Thymus (tissue), 11 donors: ENCODE data around the gene MED13L. TPM values are rescaled to one million over a fixed set of nuclear protein-coding genes. Genes with fewer than 3 reads are reported as not detected.
A peak's percentile ranks its signal among the peaks of the same experiment; 100 is the strongest.

Experiments used
- DNase-seq, 9 donors: peaks; one replicate each; pipeline ENCODE4 v3.0.0-alpha.2; 2013; ENCODE audit warnings: low spot score in 9 of 9, low read depth in 6 of 9, missing footprints in 1 of 9
- H3K27ac ChIP-seq, 2 donors: one replicate each; pipeline ENCODE4 v1.5.1; 2013; ENCODE audit warnings: control low read depth in 1 of 2, low read depth in 1 of 2, low read length in 1 of 2, mild to moderate bottlenecking in 1 of 2, moderate library complexity in 1 of 2
- H3K27me3 ChIP-seq, 2 donors: one replicate each; pipeline ENCODE4 v1.5.1; 2013; ENCODE audit warnings: low read length in 1 of 2; ENCODE audit not compliant: control insufficient read depth in 2 of 2, insufficient read depth in 1 of 2
- H3K36me3 ChIP-seq, 2 donors: one replicate each; pipeline ENCODE4 v1.5.1; 2013; ENCODE audit warnings: low read length in 1 of 2, mild to moderate bottlenecking in 1 of 2, moderate library complexity in 1 of 2; ENCODE audit not compliant: control insufficient read depth in 2 of 2, insufficient read depth in 2 of 2
- H3K4me1 ChIP-seq, 2 donors: one replicate each; pipeline ENCODE4 v1.5.1; 2013; ENCODE audit warnings: low read length in 2 of 2; ENCODE audit not compliant: control insufficient read depth in 2 of 2, insufficient read depth in 2 of 2
- H3K4me3 ChIP-seq, 2 donors: one replicate each; pipeline ENCODE4 v1.5.1; 2013; ENCODE audit warnings: low read length in 2 of 2, control low read depth in 1 of 2, mild to moderate bottlenecking in 1 of 2
- H3K9me3 ChIP-seq, 2 donors: one replicate each; pipeline ENCODE4 v1.5.1; 2013; ENCODE audit warnings: low read length in 1 of 2, mild to moderate bottlenecking in 1 of 2; ENCODE audit not compliant: control insufficient read depth in 2 of 2, insufficient read depth in 1 of 2
- WGBS: extraction: QIAGEN DNeasy Blood & Tissue Kit; methylation state at CpG from one replicate; pipeline ENCODE4 v1.1.7; 2013; 5-methylcytosine and 5-hydroxymethylcytosine counted together
- polyA plus RNA-seq: library from polyadenylated mRNA; stranded (reverse); fragments of 200-250 nt; gene quantifications from one replicate; pipeline ENCODE4 v1.2.3, GENCODE V29; 2013
- total RNA-seq: library from RNA; stranded (reverse); fragments of 120-200 nt; gene quantifications from one replicate; pipeline ENCODE4 v1.2.4, GENCODE V29; 2013
- donor health status: healthy.

The MED13L gene
- total and polyA plus RNA-seq, 2 donors, result 34.0 to 141 TPM

DNA sequence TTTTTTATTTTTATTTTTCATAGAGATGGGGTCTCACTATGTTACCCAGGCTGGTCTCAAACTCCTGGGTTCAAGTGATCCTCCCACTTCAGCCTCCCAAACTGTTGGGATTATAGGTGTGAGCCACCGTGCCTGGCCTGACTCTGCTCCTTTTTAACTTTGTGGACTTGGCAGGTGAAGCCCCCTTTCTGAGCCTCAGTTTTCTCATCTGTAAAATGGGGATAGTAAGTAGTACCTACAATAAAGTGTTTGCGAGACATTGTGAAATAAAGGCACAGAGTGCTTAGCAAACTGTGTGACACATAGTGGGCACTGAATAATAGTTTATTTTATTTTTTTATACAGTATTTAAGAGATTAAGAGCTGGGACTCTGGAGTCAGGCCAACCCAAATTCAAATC lies 21.1 kb upstream of the MED13L start:
- no peak overlapping the region for H3K4me3 ChIP-seq
- no peaks in the 10 kb centered on the region for H3K27me3 ChIP-seq
- WGBS, result 97% methylated on average over 2 of the region's 2 CpGs
- H3K9me3 ChIP-seq, result no peaks in the 10 kb centered on the region
- DNase-seq, result no peak
- peaks cover 0 to 16% of the 10 kb centered on the region in 2 donors for H3K4me1 ChIP-seq
- H3K36me3 ChIP-seq, result no peaks in the 10 kb centered on the region
- H3K27ac ChIP-seq, result no peak overlapping the region

DNA sequence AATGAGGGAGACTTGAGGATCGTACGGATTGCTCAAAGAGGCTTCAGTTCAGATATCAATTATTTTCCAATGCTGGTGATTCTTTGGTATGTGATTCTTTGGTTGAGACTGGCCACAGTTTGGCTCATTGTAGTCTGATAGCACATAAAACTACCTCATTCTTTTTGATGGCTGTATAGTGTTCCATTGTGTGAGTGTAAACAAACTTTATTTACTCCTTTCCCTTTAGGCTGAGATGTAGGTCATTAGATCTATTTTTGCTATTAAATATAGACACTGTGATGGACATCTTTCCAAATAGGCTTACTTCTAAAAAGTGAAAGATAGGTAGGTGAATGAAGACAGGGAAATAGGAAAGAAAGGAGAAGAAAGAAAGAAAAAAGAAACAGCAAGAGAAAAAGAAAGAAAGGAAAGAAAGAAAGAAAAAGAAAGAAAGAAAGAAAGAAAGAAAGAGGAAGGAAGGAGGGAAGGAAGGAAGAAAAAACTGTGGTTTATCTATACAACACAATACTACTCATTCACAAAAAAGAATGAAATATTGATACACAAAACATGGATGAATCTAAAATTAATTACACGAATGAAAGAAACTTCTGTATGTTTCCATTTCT lies 19.8 kb upstream of the MED13L start:
- Histone ChIP-seq H3K27ac (no peak overlapping the region), H3K36me3 (no peaks in the 10 kb centered on the region), H3K9me3 (no peaks in the 10 kb centered on the region), H3K4me3 (no peak overlapping the region), H3K27me3 (no peaks in the 10 kb centered on the region), H3K4me1 (peaks cover 0 to 24% of the 10 kb centered on the region in 2 donors)
- no peak for DNase-seq
- WGBS, result 99% methylated on average over 3 of the region's 3 CpGs

DNA sequence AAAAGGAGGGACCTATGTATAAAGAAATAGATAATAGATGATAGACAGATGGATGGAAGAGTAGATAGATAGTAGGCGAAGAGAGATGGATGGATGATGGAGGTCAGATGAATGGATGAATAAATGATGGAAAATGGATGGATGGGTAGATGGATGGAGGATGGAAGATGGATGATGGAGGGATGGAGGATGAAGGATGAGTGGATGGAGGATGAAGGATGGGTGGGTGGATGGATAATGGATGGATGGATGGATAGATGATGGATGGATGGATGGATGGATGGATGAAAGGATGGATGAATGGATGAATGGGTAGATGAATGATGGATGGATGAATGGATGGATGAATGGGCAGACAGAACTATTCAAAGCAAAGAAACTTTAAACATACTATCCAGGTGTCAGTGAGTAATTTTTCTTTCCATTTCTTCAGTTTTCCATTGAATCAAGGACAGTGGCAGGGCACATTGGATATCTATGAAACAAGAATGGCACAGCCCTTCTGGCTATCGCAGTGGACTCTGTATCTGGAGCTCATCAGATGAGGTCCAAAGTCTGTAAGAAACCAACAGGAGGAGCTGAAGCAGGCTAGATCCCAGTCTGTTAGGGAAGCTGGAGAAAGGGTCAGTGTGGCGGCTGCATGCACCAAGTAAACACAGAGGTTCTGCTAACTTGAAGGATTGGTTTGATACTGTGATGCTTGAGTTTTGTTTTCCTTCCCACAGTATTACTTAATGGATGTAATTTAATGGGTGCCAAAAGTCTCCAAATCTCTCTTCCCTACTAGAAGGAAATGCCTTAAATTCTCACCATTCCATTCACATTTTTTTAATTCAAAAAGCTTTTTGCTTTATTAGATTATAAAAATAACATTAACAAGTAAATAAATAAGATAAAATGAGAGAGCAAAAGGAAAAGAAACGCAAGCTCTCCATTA lies 18.1 kb upstream of the MED13L start:
- no peak overlapping the region for H3K4me3 ChIP-seq
- H3K9me3 ChIP-seq, result no peaks in the 10 kb centered on the region
- no peak for DNase-seq
- no peak overlapping the region for H3K27ac ChIP-seq
- peaks cover 0 to 28% of the 10 kb centered on the region in 2 donors for H3K4me1 ChIP-seq
- H3K36me3 ChIP-seq, result no peaks in the 10 kb centered on the region
- no peaks in the 10 kb centered on the region for H3K27me3 ChIP-seq
- 97% methylated on average over 4 of the region's 4 CpGs for WGBS

DNA sequence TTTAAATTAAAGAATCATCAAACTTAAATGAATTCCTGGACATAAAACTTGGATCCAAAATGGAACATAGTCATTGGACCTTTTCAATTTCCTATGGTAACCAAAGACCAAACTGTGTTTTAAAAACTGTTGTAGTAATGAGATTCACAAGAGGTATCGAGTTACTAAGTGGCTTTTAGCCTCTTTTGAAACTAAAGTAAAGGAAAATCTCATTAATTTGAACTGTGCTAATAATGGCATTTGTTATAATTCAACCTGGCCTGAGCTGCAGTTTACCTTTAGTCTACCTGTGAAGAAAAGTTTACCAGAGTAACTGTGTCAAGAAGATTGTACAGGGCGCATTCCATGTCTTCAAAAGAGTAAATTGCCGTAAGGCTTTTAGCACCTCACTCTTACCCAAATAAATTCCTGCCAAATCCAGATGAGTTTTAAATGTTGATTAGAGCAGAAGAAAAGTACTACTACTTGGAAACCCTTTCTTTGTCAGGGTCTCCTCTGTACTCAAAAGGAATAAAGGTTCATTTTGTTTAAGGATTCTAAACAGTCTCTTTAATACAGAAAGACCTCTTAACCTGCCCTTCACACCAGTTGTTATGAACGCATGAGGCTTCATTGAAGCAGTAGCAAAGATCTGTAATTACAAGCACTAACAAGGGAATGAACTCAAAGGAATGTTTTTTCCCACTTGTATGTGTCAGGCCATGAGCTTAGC lies 17.1 kb upstream of the MED13L start:
- Histone ChIP-seq H3K27me3 (no peaks in the 10 kb centered on the region), H3K4me1 (peaks cover 0 to 26% of the 10 kb centered on the region in 2 donors), H3K4me3 (no peak overlapping the region), H3K9me3 (no peaks in the 10 kb centered on the region), H3K36me3 (no peaks in the 10 kb centered on the region), H3K27ac (peak overlapping the region in 1 of 2 donors; percentile 18)
- no peak for DNase-seq
- WGBS, result 94% methylated on average over 4 of the region's 4 CpGs

DNA sequence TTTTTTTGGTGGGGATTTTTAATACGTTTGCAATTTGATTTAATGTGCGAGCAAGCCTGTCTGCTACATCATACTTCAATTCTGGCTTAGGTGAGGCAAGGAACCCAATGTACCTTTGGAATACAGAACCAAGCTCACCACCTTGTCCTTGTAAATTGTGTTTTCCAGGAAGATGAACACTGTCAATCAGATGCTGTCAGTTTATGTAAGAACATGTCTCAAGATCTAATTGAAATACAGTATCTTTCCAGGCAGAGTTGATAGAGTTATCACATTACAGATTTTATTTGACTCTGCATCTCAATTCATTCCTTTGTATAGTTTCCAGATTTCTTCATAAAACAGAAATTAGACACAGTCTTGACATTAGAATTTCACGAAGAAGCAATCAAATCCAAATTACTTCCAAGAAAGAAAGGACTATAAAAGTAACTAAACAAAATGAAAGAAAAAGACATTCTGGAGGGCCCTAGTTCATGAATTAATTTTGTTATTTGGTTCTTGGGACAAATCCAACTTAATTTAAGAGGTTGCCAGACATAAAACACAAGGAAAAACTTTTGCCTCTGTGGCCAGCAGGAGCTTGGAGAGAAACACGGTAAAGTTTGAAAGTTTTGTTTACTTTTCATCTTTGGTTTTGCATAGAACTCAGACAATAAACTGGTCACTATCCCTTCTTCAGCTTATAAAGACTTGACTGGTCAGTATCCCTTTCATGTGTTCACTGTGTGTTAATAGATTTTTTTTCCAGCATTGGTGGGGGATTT lies 16.4 kb upstream of the MED13L start:
- Histone ChIP-seq H3K27me3 (no peaks in the 10 kb centered on the region), H3K9me3 (no peaks in the 10 kb centered on the region), H3K36me3 (no peaks in the 10 kb centered on the region), H3K4me3 (no peak overlapping the region), H3K27ac (peak overlapping the region in 1 of 2 donors; percentile 4), H3K4me1 (peaks cover 0 to 18% of the 10 kb centered on the region in 2 donors)
- 93% methylated on average over 4 of the region's 4 CpGs for WGBS
- DNase-seq, result no peak

DNA sequence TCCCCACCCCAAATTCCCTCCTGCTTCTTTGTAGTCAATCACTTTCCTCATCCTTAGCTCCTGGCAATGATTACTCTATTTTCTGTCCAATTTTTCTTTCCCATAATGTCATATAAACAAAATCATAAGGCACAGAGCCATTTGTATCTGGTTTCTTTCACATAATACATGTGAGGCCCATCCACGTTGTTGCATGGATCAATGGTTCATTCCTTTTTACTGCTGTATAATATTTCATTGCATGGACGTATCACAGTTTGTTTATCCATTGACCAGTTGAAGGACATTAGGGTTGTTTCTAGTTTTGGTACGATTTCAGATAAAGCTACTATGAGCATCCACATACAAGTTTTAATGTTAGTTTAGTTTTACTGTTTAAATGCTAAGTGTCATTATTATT lies 13.7 kb upstream of the MED13L start:
- Histone ChIP-seq H3K27ac (no peak overlapping the region), H3K4me1 (peaks cover 0 to 19% of the 10 kb centered on the region in 2 donors), H3K4me3 (no peak overlapping the region), H3K36me3 (no peaks in the 10 kb centered on the region), H3K9me3 (peaks cover 0 to 2% of the 10 kb centered on the region in 2 donors), H3K27me3 (no peaks in the 10 kb centered on the region)
- WGBS, result 96% methylated on average over 3 of the region's 3 CpGs
- DNase-seq, result no peak

DNA sequence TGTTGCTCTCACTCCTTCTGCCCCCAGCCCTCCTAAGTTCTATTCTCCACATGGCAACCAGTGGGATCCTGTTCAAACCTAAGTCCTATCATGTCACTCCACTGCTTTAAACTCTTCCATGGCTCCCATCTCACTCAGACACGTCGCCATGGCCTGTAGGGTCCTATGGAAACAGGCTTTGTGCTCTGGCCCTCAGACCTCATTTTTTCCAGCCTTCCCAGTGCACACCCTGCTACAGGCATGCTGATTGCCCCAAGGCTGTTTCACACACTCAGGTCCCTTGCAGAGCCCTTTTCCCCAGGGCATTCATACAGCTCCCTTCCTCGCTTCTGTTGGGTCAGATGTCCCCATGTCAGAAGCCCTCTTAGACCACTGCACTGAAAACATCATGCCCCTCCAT lies 11.2 kb upstream of the MED13L start:
- DNase-seq, result no peak
- H3K27ac ChIP-seq, result no peak overlapping the region
- H3K36me3 ChIP-seq, result no peaks in the 10 kb centered on the region
- H3K9me3 ChIP-seq, result peaks cover 0 to 2% of the 10 kb centered on the region in 2 donors
- no peaks in the 10 kb centered on the region for H3K27me3 ChIP-seq
- no peak overlapping the region for H3K4me3 ChIP-seq
- WGBS, result 97% methylated on average over 3 of the region's 3 CpGs
- H3K4me1 ChIP-seq, result peaks cover 0 to 34% of the 10 kb centered on the region in 2 donors

DNA sequence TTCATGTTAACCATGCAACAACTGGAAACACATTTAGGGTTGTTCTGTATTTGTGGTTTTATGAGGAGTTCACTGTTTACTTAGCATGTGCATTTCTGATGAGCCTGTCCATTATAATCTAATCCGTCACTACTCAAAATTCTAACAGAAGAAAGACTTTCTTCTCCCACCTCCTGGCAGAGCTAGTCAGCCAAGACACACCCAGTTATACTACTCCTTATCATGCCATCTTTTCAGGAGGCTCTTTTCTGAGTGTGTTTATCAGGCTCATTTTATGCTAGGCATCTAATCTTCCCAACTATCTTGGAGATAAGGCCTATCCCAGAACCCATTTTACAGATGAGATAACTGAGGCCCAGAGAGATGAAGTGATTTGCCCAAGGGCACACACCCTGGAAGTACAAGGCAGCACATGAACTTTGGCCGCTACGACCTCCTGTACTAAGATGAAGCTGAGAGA lies 10.4 kb upstream of the MED13L start:
- DNase-seq, result no peak
- Histone ChIP-seq H3K27me3 (no peaks in the 10 kb centered on the region), H3K4me3 (no peak overlapping the region), H3K27ac (no peak overlapping the region), H3K36me3 (no peaks in the 10 kb centered on the region), H3K9me3 (peaks cover 0 to 2% of the 10 kb centered on the region in 2 donors), H3K4me1 (peaks cover under 1 to 30% of the 10 kb centered on the region in 2 donors)
- 94% methylated on average over 3 of the region's 3 CpGs for WGBS
